Astrocyte (in vitro differentiated cells and primary cell): Measurements from ENCODE around the gene INSYN2B. TPM values are rescaled to one million over a fixed set of nuclear protein-coding genes. Genes with fewer than 3 reads are reported as not detected.

ENCODE experiments used
- DNase-seq: peaks from one replicate; pipeline ENCODE4 v3.0.0-alpha.2; 2010; ENCODE audit warnings: low read depth
- FAIRE-seq: peaks from 2 replicates; lab custom pipeline; 2011; peaks lifted over from hg19 to GRCh38; lab: Jason Lieb, UNC
- H2AFZ ChIP-seq: 2 replicates; pipeline ENCODE4 v1.6.0; 2012; ENCODE audit warnings: low read depth, low read length, inconsistent platforms
- H3K27ac ChIP-seq: 2 replicates; pipeline ENCODE4 v1.5.1; 2011; ENCODE audit warnings: low read depth, low read length, inconsistent platforms
- H3K27me3 ChIP-seq: 2 replicates; pipeline ENCODE4 v1.6.0; 2011; ENCODE audit warnings: low read length, inconsistent platforms; ENCODE audit not compliant: insufficient read depth
- H3K36me3 ChIP-seq: 2 replicates; pipeline ENCODE4 v1.5.1; 2011; ENCODE audit warnings: low read length, inconsistent platforms; ENCODE audit not compliant: insufficient read depth
- H3K4me1 ChIP-seq: 2 replicates; pipeline ENCODE4 v1.5.1; 2011; ENCODE audit warnings: low read length, inconsistent platforms; ENCODE audit not compliant: insufficient read depth
- H3K4me2 ChIP-seq: 2 replicates; pipeline ENCODE4 v1.6.0; 2012; ENCODE audit warnings: low read length, inconsistent platforms
- H3K4me3 ChIP-seq: 2 replicates; pipeline ENCODE4 v1.5.1; 2011; ENCODE audit warnings: low read depth, mild to moderate bottlenecking, low read length, inconsistent platforms; ENCODE audit not compliant: insufficient read depth
- H3K79me2 ChIP-seq: 2 replicates; pipeline ENCODE4 v1.6.0; 2012; ENCODE audit warnings: mild to moderate bottlenecking, low read length, inconsistent platforms; ENCODE audit not compliant: insufficient read depth
- H3K9ac ChIP-seq: 2 replicates; pipeline ENCODE4 v1.6.0; 2012; ENCODE audit warnings: mild to moderate bottlenecking, low read length, inconsistent platforms
- H3K9me3 ChIP-seq: 2 replicates; pipeline ENCODE4 v1.5.1; 2012; ENCODE audit warnings: low read depth, mild to moderate bottlenecking, low read length, inconsistent platforms; ENCODE audit not compliant: insufficient read depth
- H4K20me1 ChIP-seq: 2 replicates; pipeline ENCODE4 v1.6.0; 2012; ENCODE audit warnings: low read length, inconsistent platforms; ENCODE audit not compliant: insufficient read depth
- H3K27ac Mint-ChIP-seq: one replicate; pipeline ENCODE4 v1.8.0; 2021; ENCODE audit warnings: mild to moderate bottlenecking, mixed read lengths; ENCODE audit not compliant: unreplicated experiment
- H3K27me3 Mint-ChIP-seq: one replicate; pipeline ENCODE4 v1.8.0; 2021; ENCODE audit warnings: low read depth, mixed read lengths; ENCODE audit not compliant: unreplicated experiment
- H3K36me3 Mint-ChIP-seq: one replicate; pipeline ENCODE4 v1.8.0; 2021; ENCODE audit warnings: low read depth, mixed read lengths; ENCODE audit not compliant: unreplicated experiment
- H3K4me1 Mint-ChIP-seq: one replicate; pipeline ENCODE4 v1.8.0; 2021; ENCODE audit warnings: low read depth, mixed read lengths; ENCODE audit not compliant: unreplicated experiment
- H3K4me3 Mint-ChIP-seq: one replicate; pipeline ENCODE4 v1.8.0; 2021; ENCODE audit warnings: mild to moderate bottlenecking, moderate library complexity, mixed read lengths; ENCODE audit not compliant: unreplicated experiment
- H3K9me3 Mint-ChIP-seq: one replicate; pipeline ENCODE4 v1.8.0; 2021; ENCODE audit warnings: mild to moderate bottlenecking, mixed read lengths; ENCODE audit not compliant: unreplicated experiment
- CTCF ChIP-seq: IDR thresholded peaks from 2 replicates; pipeline ENCODE4 v1.5.1; 2011; ENCODE audit warnings: low read depth, mild to moderate bottlenecking, inconsistent platforms, low read length, moderate library complexity; ENCODE audit not compliant: insufficient read depth
- EZH2 ChIP-seq: IDR thresholded peaks from 2 replicates; pipeline ENCODE4 v1.6.1; 2012; ENCODE audit warnings: mild to moderate bottlenecking, low read length, inconsistent platforms; ENCODE audit not compliant: insufficient read depth
- total RNA-seq: library from RNA; stranded (reverse); gene quantifications from 2 replicates; pipeline ENCODE4 v1.2.1, GENCODE V29; 2021

The INSYN2B gene
- total RNA-seq, 1 donor from 2014 or later = 0.36 TPM

DNA sequence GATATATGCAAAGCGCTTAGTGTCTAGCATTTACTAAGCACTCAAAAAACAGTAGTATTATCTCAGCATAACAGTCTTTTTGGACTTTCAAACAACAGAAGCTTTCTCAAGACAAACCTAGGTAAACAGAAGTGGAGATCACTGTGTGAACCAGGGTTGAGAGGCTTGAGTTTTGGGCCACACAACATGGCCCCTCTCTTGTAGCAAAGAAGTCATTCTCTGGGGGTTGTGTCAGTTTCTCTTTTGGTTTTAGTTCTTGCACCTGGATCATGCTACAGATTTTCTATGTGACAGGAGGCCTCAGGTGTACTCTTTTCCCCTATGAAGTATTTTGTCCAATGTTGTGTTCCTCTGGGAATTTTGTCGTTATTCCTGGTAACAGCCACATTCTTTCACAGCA, 30.0 kb downstream of the INSYN2B start:
- Histone ChIP-seq H2AFZ (no peak overlapping the region), H3K27ac (no peak overlapping the region), H3K4me2 (no peak overlapping the region), H3K4me3 (no peak overlapping the region), H3K79me2 (peaks cover 78% of the 10 kb centered on the region), H3K9ac (no peak overlapping the region), H3K27me3 (no peaks in the 10 kb centered on the region), H3K36me3 (peaks cover 9% of the 10 kb centered on the region), H3K9me3 (no peaks in the 10 kb centered on the region), H3K4me1 (peaks cover 28% of the 10 kb centered on the region), H4K20me1 (peaks cover 8% of the 10 kb centered on the region)
- FAIRE-seq (no peak), DNase-seq (no peak)
- peaks cover 12% of the 10 kb centered on the region for H3K27me3 Mint-ChIP-seq
- H3K9me3 Mint-ChIP-seq = peaks cover 6% of the 10 kb centered on the region
- H3K4me3 Mint-ChIP-seq = no peak overlapping the region
- H3K27ac Mint-ChIP-seq = no peak overlapping the region
- H3K36me3 Mint-ChIP-seq = no peaks in the 10 kb centered on the region
- peaks cover 16% of the 10 kb centered on the region for H3K4me1 Mint-ChIP-seq
- TF ChIP-seq CTCF (no peak), EZH2 (no peak)

GRCh38 chr5:169946743-169947295, 33.5 kb downstream of the INSYN2B start:
- H3K4me3 ChIP-seq = no peak overlapping the region
- peak overlapping the region; percentile 57 for H3K9ac ChIP-seq
- DNase-seq (peak; percentile 60), FAIRE-seq (no peak)
- H3K9me3 ChIP-seq = no peaks in the 10 kb centered on the region
- no peak for TF ChIP-seq CTCF
- H3K27ac ChIP-seq = peak overlapping the region; percentile 78
- H3K4me3 Mint-ChIP-seq = no peak overlapping the region
- H2AFZ ChIP-seq = no peak overlapping the region
- H3K27me3 Mint-ChIP-seq = peaks cover 10% of the 10 kb centered on the region
- H3K27ac Mint-ChIP-seq = no peak overlapping the region
- H3K4me2 ChIP-seq = peak overlapping the region; percentile 69
- no peaks in the 10 kb centered on the region for H3K36me3 Mint-ChIP-seq
- peaks cover 83% of the 10 kb centered on the region for H3K79me2 ChIP-seq
- peaks cover 12% of the 10 kb centered on the region for H3K4me1 Mint-ChIP-seq
- H3K4me1 ChIP-seq = peaks cover 27% of the 10 kb centered on the region
- H3K36me3 ChIP-seq = peaks cover 9% of the 10 kb centered on the region
- peaks cover 6% of the 10 kb centered on the region for H3K9me3 Mint-ChIP-seq
- peaks cover 4% of the 10 kb centered on the region for H4K20me1 ChIP-seq
- H3K27me3 ChIP-seq = no peaks in the 10 kb centered on the region

DNA sequence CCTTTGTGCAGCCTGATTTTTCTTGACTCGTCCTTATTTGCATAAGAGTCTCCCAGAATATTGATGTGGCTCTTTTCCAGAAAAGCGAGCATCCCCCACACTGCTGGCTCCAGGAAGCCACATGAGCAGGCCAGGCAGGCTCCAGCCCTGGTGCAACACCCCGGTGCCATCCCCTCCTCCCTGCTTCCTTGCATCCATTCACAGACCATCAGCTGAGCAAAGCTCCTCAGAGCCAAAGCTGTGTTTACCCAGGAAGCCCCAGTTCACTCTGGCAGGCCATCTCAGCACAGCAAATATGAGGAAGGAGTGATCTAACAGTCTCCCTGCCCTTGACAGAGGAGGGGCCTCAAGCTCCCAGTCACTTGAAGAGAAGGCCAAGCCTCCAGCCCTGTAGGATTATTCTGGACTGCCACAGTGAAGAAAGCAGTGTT, 34.4 kb downstream of the INSYN2B start:
- H3K27me3 Mint-ChIP-seq = peaks cover 14% of the 10 kb centered on the region
- Histone ChIP-seq H4K20me1 (no peaks in the 10 kb centered on the region), H3K9ac (peak overlapping the region; percentile 57), H3K9me3 (no peaks in the 10 kb centered on the region), H3K4me3 (no peak overlapping the region), H3K27me3 (no peaks in the 10 kb centered on the region), H3K4me1 (peaks cover 27% of the 10 kb centered on the region), H3K36me3 (peaks cover 9% of the 10 kb centered on the region), H3K4me2 (peak overlapping the region; percentile 69), H3K27ac (peak overlapping the region; percentile 78), H3K79me2 (peaks cover 81% of the 10 kb centered on the region), H2AFZ (peak overlapping the region; percentile 30)
- FAIRE-seq (peak; percentile 71), DNase-seq (peak; percentile 92)
- H3K4me3 Mint-ChIP-seq = no peak overlapping the region
- peak overlapping the region; percentile 88 for H3K27ac Mint-ChIP-seq
- TF ChIP-seq CTCF (no peak), EZH2 (no peak)
- peaks cover 12% of the 10 kb centered on the region for H3K4me1 Mint-ChIP-seq
- H3K9me3 Mint-ChIP-seq = peaks cover 6% of the 10 kb centered on the region
- no peaks in the 10 kb centered on the region for H3K36me3 Mint-ChIP-seq
